AML-193 (cell line): ENCODE results near the gene AGO3.
"Not testable (repeated sequence)": the region's sequence is repeated elsewhere in the genome, so short reads cannot be mapped to it uniquely, and the experiment has no call there.

Experiments used
- DNase-seq, 2 experiments: peaks; one replicate each; lab custom pipeline; 2025; lab: John Stamatoyannopoulos, UW

Gene AGO3

DNA sequence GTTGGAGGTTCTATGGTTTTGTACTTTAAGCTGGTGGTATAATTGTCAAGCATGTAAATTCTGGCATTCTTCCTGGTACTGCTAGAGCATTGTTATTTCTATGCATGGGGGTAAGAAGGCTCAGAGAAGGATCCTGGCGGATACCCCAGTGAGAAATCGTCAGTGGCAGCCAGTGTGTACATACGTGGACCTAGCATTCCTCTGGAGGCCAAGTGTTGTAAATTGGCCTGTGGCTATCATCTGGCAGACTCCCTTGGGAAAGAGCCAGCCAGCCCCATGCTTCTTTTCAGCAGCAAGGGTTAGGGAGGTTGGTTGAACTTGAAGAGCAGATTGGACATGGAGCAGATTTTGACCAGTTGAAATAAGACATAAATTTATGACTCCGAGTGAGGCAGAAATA is 5.2 kb upstream of the AGO3 start:
- no peak for DNase-seq

DNA sequence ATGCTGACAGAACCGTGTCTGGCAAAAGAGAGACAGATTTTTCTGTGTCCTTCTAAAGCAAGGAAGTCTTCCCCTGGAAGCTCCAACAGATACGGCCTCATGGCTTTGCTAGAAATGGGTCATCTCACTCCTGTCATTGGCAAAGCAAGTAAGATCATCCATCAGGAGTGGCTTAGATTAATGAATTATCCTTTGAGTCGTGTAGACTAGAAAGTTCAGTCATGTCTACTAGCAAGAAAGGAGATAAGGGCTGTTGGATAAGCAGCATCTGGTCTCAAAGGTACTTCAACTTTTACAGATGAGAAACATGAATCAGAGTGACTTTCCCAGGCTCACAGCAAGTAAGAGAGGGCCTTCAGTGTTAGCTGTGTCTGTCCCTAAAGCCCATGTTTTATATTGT is 3.4 kb upstream of the AGO3 start:
- DNase-seq = no peak

DNA sequence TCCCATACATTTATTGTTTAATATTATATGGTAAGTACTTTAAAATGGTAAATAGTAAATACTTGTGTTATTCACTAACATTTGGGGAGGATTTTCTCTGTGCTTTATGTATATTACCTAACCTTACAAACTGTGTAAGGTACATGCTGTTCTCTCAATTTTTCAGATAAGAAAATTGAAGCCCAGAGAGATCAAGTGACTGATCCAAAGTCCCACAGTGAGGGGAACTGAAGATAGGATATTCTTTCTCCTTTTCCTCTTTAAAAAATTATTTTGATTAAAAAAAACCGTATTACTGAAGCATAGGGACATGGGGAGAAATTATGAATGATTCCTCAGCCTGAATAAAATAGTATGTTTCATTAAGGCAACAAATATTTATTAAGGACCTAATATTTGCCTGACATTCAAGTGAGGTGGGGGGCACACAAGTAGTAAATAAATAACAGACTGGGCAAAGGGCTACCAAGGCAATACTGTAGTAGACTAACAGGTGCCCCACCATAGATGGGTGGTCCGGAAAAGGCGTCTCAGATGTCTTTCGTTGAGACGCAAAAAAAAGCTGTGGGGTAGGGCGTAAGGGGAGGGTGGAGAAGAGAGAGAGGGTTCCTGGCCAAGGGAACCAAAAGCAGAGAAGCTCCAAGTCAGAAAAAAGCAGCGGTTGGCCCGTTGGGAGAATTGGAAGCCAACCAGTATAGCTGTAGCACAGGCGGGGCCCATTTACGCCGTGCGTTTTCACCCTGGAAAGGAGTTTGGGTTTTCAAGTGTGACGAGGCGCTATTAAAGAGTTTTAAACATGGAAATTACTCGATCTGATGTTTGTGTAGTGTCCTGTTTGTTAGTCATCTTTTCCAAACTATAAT is 944 bp upstream of the AGO3 start:
- DNase-seq = peak; percentile 54 to 60

DNA sequence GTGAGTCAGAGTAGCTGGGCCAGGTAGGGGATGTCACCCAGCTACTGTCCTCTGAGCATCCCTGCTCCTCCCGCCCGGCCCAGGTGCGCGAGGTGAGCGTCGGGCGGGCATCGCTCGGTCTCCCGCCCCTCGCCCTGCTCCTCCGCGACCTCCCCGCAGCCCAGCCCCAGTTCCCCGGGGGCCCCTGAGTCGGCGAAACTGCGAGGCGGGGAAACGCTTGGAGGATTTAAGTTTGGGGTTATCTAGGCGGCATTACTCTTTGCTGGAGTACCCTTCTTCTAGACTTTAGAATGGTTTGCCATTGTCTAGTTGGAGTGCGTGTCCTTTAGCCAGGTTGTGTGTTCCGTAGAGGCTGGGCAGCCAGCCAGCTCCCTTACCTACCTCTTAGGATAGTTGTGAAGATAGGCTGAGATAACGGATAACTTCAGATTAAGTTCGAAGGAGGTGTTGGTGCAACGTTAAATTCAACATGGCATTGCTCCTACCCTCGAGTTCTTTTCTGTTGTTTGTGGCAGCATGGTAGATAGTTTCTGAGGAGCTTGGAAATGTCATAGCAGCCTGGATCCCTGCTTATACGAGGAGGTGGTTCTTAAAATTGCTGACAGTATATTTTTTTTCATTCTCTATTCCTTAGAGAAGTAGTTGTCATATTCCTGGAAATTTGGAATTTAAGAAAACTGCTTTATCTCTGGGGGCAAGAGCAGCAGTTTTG is 697 bp downstream of the AGO3 start:
- DNase-seq = peak in 1 of 2 experiments; percentile 24

DNA sequence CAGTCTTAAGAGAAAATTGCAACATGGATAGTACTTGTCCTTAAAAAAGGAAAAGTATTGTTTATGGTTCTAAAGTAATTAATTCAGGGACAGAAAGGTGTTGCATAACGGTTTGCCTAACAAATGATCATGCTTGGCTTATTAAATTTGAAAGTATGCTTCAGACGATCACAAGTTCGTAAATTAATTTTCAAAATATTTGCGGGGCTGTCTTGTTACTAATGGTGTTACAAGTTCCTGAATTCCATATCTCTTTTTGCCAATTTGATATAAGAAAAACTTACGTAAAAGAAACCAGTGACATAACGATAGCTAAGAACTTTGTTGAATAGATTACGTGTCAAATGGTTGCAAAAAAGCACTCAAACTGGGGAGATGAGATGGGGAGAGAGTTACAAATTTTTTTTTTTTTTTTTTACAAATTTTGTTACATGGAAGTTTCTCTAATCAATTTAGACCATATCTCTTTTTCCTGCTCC is 1.3 kb downstream of the AGO3 start:
- DNase-seq = no peak

DNA sequence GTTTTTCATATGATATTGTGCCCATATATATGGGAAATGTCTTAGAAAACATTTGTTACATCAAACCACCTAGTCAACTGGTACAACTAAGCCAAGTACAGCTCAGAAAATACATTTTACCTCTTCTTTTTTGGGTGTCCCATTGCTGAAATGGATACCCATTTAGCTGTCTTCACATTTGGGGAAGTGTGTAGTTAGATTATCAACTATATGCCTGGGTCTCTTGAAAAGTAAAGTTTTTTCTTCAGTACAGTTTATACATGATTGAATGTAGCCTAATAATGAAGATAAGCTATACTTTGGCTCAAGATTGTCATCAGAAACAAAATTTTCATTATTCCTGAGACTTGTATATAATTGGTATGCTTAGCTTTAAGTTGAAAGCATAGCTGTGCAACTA is 2.0 kb downstream of the AGO3 start:
- DNase-seq = peak in 1 of 2 experiments; percentile 18

DNA sequence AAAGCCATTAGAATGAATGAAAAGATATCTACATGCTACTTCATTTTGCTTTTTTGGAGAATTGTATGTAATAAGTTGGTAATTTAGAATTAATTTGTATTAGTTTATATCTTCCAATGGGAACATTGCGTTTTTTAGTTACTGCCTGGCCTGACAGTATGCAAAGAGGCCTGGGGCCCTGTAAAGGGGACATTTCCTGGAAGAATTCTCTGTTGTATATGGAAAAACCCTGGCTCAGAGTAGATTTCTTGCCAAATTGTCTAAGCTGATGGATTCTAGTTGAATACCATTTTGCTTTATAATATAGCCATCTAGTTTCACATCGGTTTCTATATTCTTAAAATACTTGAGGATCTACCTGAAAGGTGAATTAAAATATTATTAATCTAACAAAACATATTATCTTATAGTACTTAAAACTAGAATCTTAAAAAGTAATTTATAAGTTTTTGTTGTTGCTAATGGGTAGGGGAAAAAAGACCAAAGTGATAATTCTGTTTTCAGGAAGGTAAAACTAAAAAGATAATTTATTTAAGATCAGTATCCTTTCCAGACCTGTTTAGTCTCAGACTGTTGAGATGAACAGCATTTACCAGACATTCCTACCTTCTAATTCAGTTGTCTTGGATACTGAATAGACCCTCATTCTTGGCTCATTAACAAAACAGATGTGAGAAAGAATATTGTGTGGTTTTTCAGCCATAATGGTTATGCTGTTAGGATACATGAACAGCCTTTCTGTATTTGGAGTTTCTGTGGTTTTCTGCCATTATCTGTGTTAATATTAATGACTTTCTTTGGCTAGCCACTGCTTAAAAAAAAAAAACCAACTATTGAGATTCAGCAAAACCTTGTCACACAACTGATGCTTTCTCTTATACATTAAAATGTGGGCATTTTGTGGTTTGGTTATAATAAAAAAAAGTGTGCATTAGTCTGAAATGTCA is 4.8 kb downstream of the AGO3 start:
- DNase-seq = no peak

DNA sequence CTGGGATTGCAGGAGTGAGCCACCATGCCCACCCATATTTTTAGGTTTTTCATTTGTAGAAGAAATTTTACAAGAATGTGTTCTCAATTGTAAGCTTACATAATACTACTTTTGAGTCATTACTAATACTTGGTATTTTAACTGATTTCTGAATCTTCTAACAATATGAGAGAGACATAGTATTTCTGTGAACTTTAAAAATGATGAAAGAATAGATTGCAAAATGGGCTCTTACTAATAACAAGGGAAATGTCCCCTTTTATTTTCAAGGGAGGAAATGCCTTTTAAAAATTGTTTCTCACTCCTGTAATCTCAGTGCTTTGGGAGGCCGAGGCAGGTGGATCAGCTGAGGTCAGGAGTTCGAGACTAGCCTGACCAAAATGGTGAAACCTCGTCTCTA is 5.9 kb downstream of the AGO3 start:
- peak; percentile 58 for DNase-seq

DNA sequence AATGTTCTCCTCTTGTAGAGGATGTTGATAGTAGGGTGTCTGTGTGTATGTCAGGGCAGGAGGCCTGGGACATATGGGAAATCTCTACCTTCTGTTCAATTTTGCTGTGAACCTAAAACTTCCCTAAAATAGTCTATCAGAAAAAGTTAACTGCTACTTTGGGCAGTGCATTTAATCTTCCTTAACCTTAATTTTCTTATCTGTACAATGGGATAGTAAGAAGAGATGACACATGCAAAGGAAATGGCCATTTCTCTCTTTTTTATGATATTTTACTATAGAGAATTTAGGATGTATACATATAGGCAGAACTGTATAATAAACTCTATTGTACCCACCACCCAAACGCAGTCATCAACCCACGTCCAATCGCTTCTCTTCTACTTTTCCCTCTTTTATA is 8.6 kb downstream of the AGO3 start:
- DNase-seq = no peak

DNA sequence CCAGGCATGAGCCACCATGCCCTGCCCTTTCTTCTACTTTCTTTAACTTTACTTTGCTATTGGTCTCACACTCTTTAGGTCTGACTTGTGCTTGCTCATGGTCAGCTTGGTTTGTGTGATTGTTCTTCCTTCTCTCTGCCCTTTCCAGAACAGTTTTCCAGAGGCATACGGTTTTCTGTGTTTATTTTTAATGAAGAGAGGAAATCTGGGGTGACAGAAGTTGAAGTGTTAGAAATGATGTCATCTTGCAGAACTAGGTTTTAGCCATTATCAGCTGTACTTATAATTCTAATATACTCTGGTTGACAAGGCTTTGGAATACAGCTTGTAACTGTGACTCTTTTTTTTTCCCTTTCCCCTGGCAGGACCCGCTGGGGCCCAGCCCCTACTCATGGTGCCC is 14.4 kb downstream of the AGO3 start:
- no peak for DNase-seq

DNA sequence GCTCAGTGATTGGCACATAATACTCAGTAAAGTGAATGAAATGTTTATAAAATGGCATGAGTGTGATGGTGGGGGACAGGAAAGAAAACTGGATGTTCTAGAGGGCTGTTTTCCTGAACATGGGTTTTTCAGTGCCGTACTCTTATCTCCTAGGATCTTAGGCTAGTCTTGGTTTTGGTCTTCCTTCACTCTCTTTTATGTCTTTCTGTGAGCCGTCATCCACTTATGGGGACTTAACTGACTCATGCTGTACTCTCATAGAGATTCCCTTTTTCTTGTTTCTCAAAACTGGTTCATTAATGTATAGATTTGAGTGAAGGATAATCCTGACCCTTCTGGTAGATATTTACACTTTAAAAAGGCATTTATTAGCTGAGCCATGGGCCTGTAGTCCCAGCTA is 16.6 kb downstream of the AGO3 start:
- DNase-seq = no peak

DNA sequence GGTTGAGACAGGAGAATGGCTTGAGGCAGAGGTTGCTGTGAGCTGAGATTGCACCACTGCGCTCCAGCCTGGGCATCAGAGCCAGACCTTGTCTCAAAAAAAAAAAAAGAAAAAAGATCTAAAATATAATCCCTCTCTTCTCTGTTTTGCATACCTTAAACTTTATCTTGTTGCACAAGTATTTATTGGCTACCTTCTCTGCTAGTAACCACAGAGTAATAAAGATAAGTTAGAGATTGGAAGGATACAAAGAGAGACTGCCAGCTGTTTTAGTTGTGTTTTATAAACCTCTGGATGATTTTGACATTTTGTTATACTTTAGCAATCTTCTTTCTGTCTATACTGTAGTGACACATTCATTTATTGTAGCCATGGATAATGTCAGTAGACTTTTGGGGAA is 27.7 kb downstream of the AGO3 start:
- no peak for DNase-seq

DNA sequence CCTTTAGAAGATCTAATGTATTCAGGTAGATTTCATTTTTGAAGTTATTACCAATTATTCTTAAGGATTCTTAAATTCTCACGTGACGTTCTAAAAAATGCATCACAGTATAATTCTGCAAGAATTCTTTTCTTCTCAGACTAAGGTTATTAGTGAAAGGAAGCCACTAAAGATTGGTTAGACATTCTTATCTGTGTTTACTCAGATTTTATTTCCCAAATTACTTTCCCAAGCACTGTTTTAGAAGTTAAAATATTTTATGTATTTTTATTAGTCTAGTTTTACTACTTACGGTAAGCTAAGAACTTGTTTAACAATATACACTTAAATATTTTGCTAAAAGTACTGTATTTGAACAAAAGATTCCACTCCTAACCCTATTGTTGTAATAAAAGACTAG is 28.4 kb downstream of the AGO3 start:
- no peak for DNase-seq

DNA sequence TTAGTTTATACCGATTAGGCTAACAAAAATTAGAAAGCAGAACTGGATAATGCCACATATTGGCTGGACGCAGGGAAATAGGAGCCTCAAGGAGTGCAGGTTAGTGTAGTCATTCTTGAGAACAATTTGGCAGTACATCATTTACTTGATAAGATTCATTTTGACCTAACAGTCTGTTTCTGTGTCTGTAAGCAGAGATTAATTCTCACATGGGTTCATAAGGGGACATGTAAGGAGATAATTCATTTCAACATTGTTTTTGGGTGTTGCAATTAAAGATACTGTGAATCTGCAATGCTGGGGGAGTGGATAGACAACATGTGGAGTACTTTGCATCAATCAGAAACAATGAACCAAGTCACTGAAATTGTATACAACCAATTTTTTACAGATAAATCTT is 32.0 kb downstream of the AGO3 start:
- no peak for DNase-seq

DNA sequence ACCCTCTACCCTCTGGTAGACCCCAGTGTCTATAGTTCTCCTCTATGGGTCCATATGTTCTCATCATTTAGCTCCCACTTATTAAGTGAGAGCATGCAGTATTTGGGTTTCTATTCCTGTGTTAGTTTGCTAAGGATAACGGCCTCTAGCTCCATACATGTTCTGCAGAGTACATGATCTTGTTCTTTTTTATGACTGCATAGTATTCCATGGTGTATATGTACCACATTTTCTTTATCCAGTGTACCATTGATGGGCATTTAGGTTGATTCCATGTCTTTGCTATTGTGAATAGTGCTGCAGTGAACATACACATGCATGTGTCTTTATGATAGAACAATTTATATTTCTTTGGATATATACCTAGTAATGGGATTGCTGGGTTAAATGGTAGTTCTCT is 33.4 kb downstream of the AGO3 start:
- DNase-seq = not testable (repeated sequence)

DNA sequence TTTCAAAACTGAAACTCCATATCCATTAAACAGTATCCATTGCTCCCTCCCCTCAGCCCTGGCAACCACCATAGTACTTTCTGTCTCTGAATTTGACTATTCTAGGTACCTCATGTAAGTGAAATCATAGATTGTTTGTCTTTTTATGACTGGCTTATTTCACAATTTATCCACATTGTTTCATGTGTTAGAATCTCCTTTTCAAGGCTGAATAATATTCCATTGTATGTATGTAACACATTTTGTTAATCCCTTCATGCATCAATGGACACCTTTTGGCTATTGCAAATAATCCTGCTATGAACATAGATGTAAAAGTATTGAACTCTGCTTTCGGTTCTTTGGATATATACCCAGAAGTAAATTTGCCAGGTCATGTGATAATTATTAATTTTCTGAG is 37.5 kb downstream of the AGO3 start:
- no peak for DNase-seq

DNA sequence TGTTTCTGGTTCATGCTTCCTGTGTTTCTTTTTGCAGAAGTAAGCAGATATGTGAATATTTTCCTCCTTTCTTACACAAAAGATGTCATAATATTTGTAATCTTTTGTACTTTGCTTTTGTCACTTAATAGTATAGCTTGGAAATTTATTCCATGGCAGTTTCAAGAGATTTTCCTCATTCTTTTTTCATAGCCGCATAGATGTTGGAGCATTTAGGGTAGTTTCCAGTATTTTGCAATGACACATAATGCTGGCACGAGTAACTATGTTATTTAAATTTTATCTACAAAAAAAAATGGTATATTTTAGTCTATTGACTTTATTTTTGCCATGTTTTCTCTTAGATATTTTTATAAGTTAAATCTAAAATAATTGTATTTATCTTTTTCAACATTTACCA is 40.7 kb downstream of the AGO3 start:
- DNase-seq = no peak

DNA sequence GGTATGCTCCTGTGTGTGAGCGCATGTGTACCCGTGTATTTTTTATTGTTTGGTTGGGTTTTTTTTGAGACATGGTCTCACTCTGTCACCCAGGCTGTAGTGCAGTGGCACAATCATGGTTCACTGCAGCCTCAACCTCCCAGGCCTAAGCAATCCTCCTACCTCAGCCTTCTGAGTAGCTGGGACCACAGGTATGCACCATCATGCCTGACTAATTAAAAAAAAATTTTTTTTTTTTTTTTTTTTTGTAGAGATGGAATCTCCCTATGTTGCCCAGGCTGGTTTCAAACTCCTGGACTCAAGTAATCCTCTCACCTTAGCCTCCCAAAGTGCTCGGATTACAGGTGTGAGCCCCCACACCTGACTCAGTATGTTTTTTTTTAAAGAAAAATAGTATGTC is 41.7 kb downstream of the AGO3 start:
- not testable (repeated sequence) for DNase-seq

DNA sequence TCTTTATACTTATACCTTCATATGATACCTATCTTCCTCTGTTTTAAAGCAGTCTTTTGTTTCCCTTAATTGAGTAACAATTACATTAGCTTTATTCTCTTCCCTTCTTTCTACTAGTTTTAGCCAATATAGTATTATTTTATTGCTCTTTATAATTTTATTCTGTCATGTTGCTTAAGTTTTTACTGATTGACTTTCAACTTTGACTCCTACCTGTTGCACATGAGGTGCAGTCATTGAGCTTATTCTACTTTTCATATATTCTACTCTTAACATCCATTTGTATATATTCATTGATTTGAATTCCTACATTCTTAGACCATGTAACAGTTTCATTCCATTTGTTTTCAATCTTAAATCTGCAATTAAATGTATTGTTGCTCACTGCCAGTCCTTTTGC is 49.2 kb downstream of the AGO3 start:
- DNase-seq = no peak

DNA sequence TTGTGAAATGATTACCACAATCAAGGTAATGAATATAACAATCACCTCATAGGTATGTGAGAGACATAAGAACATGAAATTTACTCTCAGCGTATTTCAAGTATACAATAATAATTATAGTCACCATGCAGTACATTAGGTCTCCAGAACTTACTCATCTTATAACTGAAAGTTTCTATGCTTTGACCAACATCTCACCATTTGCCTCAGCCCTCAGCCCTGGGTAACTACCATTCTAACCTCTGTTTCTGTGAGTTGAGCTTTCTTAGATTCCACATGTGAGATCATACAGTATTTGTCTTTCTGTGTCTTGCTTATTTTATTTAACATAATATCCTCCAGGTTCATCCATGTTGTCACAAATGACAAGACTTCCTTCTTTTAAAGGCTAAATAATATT is 57.3 kb downstream of the AGO3 start:
- DNase-seq = no peak

DNA sequence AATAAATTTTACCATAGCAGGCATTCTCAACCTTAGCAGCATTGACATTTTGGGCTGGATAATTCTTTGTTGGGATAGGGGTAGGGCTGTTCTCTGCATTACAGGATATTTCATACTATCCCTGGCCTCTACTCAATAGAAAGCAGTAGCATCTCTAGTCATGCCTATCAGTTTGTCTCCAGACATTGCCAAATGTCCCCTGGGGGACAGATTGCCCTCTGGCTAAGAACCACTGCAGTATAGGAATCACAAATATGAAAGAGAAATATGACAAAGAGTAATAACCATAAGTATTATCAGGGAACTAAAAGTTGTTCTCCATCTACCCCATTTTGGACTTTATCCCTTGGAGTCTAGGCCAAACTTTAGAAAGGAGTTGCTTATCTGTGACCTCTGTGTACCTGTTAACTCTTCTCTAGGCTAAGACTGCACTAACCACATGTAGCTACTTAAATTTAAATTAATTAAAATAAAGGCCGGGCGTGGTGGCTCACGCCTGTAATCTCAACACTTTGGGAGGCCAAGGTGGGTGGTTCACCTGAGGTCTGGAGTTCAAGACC is 76.1 kb downstream of the AGO3 start:
- DNase-seq = no peak

DNA sequence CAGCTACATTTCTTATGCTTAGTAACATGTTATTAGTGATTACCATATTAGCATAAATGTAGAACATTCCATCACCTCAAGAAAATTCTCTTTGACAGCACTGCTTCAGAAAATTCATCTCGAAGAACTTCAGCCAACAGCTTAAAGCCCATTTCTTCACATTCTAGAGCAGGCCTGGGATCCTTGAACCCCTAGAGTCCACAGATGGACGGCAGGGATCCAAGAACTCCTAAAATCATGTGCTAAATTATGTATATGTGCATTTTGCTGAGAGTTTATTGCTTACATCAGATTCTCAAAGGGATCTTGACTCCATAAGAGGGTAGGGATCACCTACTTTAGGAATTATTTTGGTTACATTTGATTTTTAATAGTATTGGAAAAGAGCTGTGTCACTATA is 76.8 kb downstream of the AGO3 start:
- DNase-seq = no peak
